SK-N-SH (cell line): Measurements from ENCODE around the gene CYP2A13. TPM values are rescaled to one million over a fixed set of nuclear protein-coding genes. Genes with fewer than 3 reads are reported as not detected.
"Not testable (repeated sequence)": the region's sequence is repeated elsewhere in the genome, so short reads cannot be mapped to it uniquely, and the experiment has no call there.

Experiments used
- CTCF ChIA-PET: fragments of 300-600, 350-600 bp; formaldehyde crosslinking; extraction: SDS; loops from one replicate; lab custom pipeline; 2021; lab: Yijun Ruan, JAX
- POLR2A ChIA-PET: fragments of 350-600 bp; sonication (Branson Sonifier 250); formaldehyde crosslinking; extraction: SDS; loops from one replicate; lab custom pipeline; 2020; ENCODE audit warnings: antibody characterized with exemption, inconsistent platforms; lab: Yijun Ruan, JAX
- DNase-seq: peaks from one replicate; pipeline ENCODE4 v3.0.0; 2012
- H2AFZ ChIP-seq: fragments of 200-600 bp; sonication (generic); 2 replicates; pipeline ENCODE4 v1.8.1; 2016; ENCODE audit warnings: antibody characterized with exemption, mild to moderate bottlenecking, low read depth
- H3F3A ChIP-seq: fragments of 200-600 bp; sonication (generic); replicated peaks from 2 replicates; pipeline ENCODE3; 2016; ENCODE audit warnings: antibody characterized with exemption, mild to moderate bottlenecking; ENCODE audit not compliant: insufficient read depth
- H3K27ac ChIP-seq, 2 experiments: fragments of 200-500 bp in 1 of 2; fragments of 200-600 bp in 1 of 2; sonication (Bioruptor generic) in 1 of 2; sonication (generic), shearing (Covaris generic) in 1 of 2; 2 replicates each; pipeline versions ENCODE4 v1.5.1 to v1.6.1; 2014 to 2016; ENCODE audit warnings: low read depth in 2 of 2, inconsistent platforms in 1 of 2, low read length in 1 of 2, mild to moderate bottlenecking in 1 of 2, mixed read lengths in 1 of 2
- H3K27me3 ChIP-seq: fragments of 200-600 bp; sonication (generic), shearing (Covaris generic); 2 replicates; pipeline ENCODE4 v1.6.1; 2016; ENCODE audit warnings: mixed run types; ENCODE audit not compliant: insufficient read depth
- H3K36me3 ChIP-seq, 2 experiments: fragments of 200-500 bp in 1 of 2; fragments of 200-600 bp in 1 of 2; sonication (Bioruptor generic) in 1 of 2; sonication (generic) in 1 of 2; replicated peaks in 1 of 2; 2 replicates each; pipeline versions ENCODE3 to v1.5.1; 2014 to 2016; ENCODE audit warnings: low read length in 1 of 2, mild to moderate bottlenecking in 1 of 2; ENCODE audit not compliant: insufficient read depth in 2 of 2, control insufficient read depth in 1 of 2
- H3K4me1 ChIP-seq, 2 experiments: fragments of 200-500 bp in 1 of 2; fragments of 200-600 bp in 1 of 2; sonication (Bioruptor generic) in 1 of 2; sonication (generic), shearing (Covaris generic) in 1 of 2; 2 replicates each; pipeline versions ENCODE4 v1.5.1 to v1.6.1; 2014 to 2016; ENCODE audit warnings: low read depth in 1 of 2, low read length in 1 of 2, mixed run types in 1 of 2; ENCODE audit not compliant: insufficient read depth in 2 of 2, control insufficient read depth in 1 of 2
- H3K4me2 ChIP-seq: fragments of 200-600 bp; sonication (generic), shearing (Covaris generic); 2 replicates; pipeline ENCODE4 v1.6.1; 2017; ENCODE audit warnings: mixed run types
- H3K4me3 ChIP-seq, 2 experiments: fragments of 200-500 bp in 1 of 2; fragments of 200-600 bp in 1 of 2; sonication (Bioruptor generic) in 1 of 2; sonication (generic), shearing (Covaris generic) in 1 of 2; 2 replicates each; pipeline versions ENCODE4 v1.5.1 to v1.8.1; 2014 to 2016; ENCODE audit warnings: low read depth in 2 of 2, inconsistent platforms in 1 of 2, low read length in 1 of 2, mild to moderate bottlenecking in 1 of 2, mixed read lengths in 1 of 2, moderate library complexity in 1 of 2
- H3K79me2 ChIP-seq: fragments of 200-600 bp; sonication (generic); 2 replicates; pipeline ENCODE4 v1.8.1; 2017; ENCODE audit warnings: mild to moderate bottlenecking; ENCODE audit not compliant: insufficient read depth
- H3K9ac ChIP-seq: fragments of 200-600 bp; sonication (generic); 2 replicates; pipeline ENCODE4 v1.6.1; 2017; ENCODE audit warnings: mixed run types
- H3K9me2 ChIP-seq: fragments of 200-600 bp; sonication (generic); 2 replicates; pipeline ENCODE4 v1.6.1; 2017; ENCODE audit warnings: mixed run types
- H3K9me3 ChIP-seq: fragments of 200-600 bp; sonication (generic); 2 replicates; pipeline ENCODE4 v1.6.1; 2017; ENCODE audit warnings: mixed run types, mild to moderate bottlenecking, moderate library complexity
- H4K20me1 ChIP-seq: fragments of 200-600 bp; sonication (generic); 2 replicates; pipeline ENCODE4 v1.6.1; 2017; ENCODE audit warnings: mild to moderate bottlenecking, mixed run types; ENCODE audit not compliant: insufficient read depth
- EP300 ChIP-seq, 2 experiments: IDR thresholded peaks; 2 replicates each; pipeline versions ENCODE4 v1.4.0 to v1.6.1; 2012; ENCODE audit warnings: borderline replicate concordance in 1 of 2, low read depth in 1 of 2, low read length in 1 of 2
- EZH2phosphoT487 ChIP-seq: fragments of 200-600 bp; sonication (generic); IDR thresholded peaks from 2 replicates; pipeline ENCODE4 v1.6.1; 2017; ENCODE audit warnings: low read depth, mixed run types, mild to moderate bottlenecking, antibody characterized with exemption, moderate library complexity, borderline replicate concordance
- FOSL2 ChIP-seq: IDR thresholded peaks from 2 replicates; pipeline ENCODE4 v1.4.0; 2012; ENCODE audit warnings: low read depth, mild to moderate bottlenecking, moderate library complexity, borderline replicate concordance
- GATA2 ChIP-seq: sonication (generic); formaldehyde crosslinking; IDR thresholded peaks from 2 replicates; pipeline ENCODE4 v1.5.0; 2020; ENCODE audit warnings: mild to moderate bottlenecking, missing genetic modification reagents
- IRF3 ChIP-seq: fragments of 150-350 bp; IDR thresholded peaks from 2 replicates; pipeline ENCODE4 v1.6.1; 2016; ENCODE audit warnings: mild to moderate bottlenecking, low read depth, low read length
- MEF2A ChIP-seq: IDR thresholded peaks from 2 replicates; pipeline ENCODE4 v1.4.0; 2012; ENCODE audit warnings: low read depth, borderline replicate concordance
- NRF1 ChIP-seq: IDR thresholded peaks from 2 replicates; pipeline ENCODE4 v1.6.1; 2012; ENCODE audit warnings: low read depth, mild to moderate bottlenecking, low read length
- PBX3 ChIP-seq: IDR thresholded peaks from 2 replicates; pipeline ENCODE4; 2012
- POLR2AphosphoS5 ChIP-seq: IDR thresholded peaks from 2 replicates; pipeline ENCODE4 v1.6.1; 2012; ENCODE audit warnings: low read depth, low read length
- RCOR1 ChIP-seq: fragments of 150-350 bp; IDR thresholded peaks from 2 replicates; pipeline ENCODE4 v1.6.1; 2017; ENCODE audit warnings: antibody characterized with exemption, low read length
- REST ChIP-seq: IDR thresholded peaks from 2 replicates; pipeline ENCODE4 v1.6.1; 2012; ENCODE audit warnings: mild to moderate bottlenecking, low read depth, low read length, moderate library complexity
- RXRA ChIP-seq: IDR thresholded peaks from 2 replicates; pipeline ENCODE4 v1.4.0; 2012; ENCODE audit warnings: low read depth, mild to moderate bottlenecking, borderline replicate concordance
- SIN3A ChIP-seq: IDR thresholded peaks from 2 replicates; pipeline ENCODE4 v1.6.1; 2012; ENCODE audit warnings: low read depth, mild to moderate bottlenecking, low read length, moderate library complexity, borderline replicate concordance
- TAF1 ChIP-seq: IDR thresholded peaks from 2 replicates; pipeline ENCODE4 v1.6.1; 2012; ENCODE audit warnings: low read depth, mild to moderate bottlenecking, low read length, moderate library complexity, borderline replicate concordance
- TEAD4 ChIP-seq: IDR thresholded peaks from 2 replicates; pipeline ENCODE4 v1.4.0; 2012; ENCODE audit warnings: mild to moderate bottlenecking, borderline replicate concordance; ENCODE audit not compliant: insufficient read depth
- USF1 ChIP-seq: IDR thresholded peaks from 2 replicates; pipeline ENCODE4 v1.4.0; 2012; ENCODE audit warnings: low read depth, borderline replicate concordance
- YY1 ChIP-seq: IDR thresholded peaks from 2 replicates; pipeline ENCODE4 v1.4.0; 2012; ENCODE audit warnings: low read depth, mild to moderate bottlenecking
- whole genome bisulfite sequencing: methylation state at CpG from one replicate; pipeline ENCODE4 v1.1.6; 2017; ENCODE audit warnings: low lambda C conversion rate; 5-methylcytosine and 5-hydroxymethylcytosine counted together
- polyA plus RNA-seq, 3 experiments: library from polyadenylated mRNA; depleted of rRNA; stranded (reverse); fragments of >200 nt; gene quantifications; 2 replicates each; pipeline ENCODE4 v1.2.3, GENCODE V29; 2012
- TF ChIP-seq, protein P1 (sequence below): IDR thresholded peaks from 2 replicates; pipeline ENCODE4 v1.4.0; 2012; ENCODE audit warnings: low read depth, borderline replicate concordance
- TF ChIP-seq, protein P2 (sequence below): IDR thresholded peaks from 2 replicates; pipeline ENCODE4 v1.4.0; 2012; ENCODE audit warnings: low read depth

The CYP2A13 gene
- polyA plus RNA-seq, 1 of the 3 experiments (the other 2 are of a cell fraction) = not detected

DNA sequence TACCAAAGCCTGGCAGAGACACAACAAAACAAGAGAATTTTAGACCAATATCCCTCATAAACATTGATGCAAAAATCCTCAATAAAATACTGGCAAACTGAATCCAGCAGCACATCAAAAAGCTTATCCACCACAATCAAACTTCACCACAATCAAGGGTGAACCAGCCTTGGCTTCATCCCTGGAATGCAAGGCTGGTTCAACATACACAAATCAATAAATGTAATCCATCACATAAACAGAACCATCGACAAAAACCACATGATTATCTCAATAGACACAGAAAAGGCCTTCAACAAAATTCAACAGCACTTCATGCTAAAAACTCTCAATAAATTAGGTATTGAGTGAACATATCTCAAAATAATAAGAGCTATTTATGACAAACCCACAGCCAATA is 14.0 kb downstream of the CYP2A13 start:
- H3K36me3 ChIP-seq, H3K79me2 ChIP-seq, H3K4me2 ChIP-seq, DNase-seq, POLR2A ChIA-PET, CTCF ChIA-PET, H3F3A ChIP-seq, H3K4me3 ChIP-seq, H3K4me1 ChIP-seq, H2AFZ ChIP-seq, H3K9me2 ChIP-seq, H4K20me1 ChIP-seq, H3K27ac ChIP-seq, H3K9me3 ChIP-seq, H3K9ac ChIP-seq, H3K27me3 ChIP-seq: not testable (repeated sequence)
- 9% methylated on average over 1 of the region's 1 CpG for WGBS

- H3K4me3 ChIP-seq = no peak overlapping the region
- H3K4me1 ChIP-seq = no peaks in the 10 kb centered on the region
- no peak overlapping the region for H3K9ac ChIP-seq
- H3K9me3 ChIP-seq = no peaks in the 10 kb centered on the region
- H2AFZ ChIP-seq = no peak overlapping the region
- H3K27me3 ChIP-seq = peaks cover 15% of the 10 kb centered on the region; the same call in 1 of the 2 replicates
- ChIA-PET POLR2A (no interaction called here), CTCF (no interaction called here)
- no peaks in the 10 kb centered on the region for H4K20me1 ChIP-seq
- H3K27ac ChIP-seq = no peak overlapping the region
- H3K79me2 ChIP-seq = no peaks in the 10 kb centered on the region
- no peaks in the 10 kb centered on the region for H3K9me2 ChIP-seq
- no peaks in the 10 kb centered on the region for H3F3A ChIP-seq
- DNase-seq = no peak
- H3K36me3 ChIP-seq = no peaks in the 10 kb centered on the region
- WGBS = 2% methylated on average over 3 of the region's 3 CpGs
- H3K4me2 ChIP-seq = no peak overlapping the region
- TF ChIP-seq TEAD4 = no peak
- no peak for TF ChIP-seq SIN3A
- no peak for TF ChIP-seq RXRA
- TF ChIP-seq MEF2A = no peak
- TF ChIP-seq IRF3 = no peak
- TF ChIP-seq POLR2AphosphoS5 = no peak
- TF ChIP-seq USF1 = no peak
- TF ChIP-seq RCOR1 = no peak
- TF ChIP-seq, protein P1, sequence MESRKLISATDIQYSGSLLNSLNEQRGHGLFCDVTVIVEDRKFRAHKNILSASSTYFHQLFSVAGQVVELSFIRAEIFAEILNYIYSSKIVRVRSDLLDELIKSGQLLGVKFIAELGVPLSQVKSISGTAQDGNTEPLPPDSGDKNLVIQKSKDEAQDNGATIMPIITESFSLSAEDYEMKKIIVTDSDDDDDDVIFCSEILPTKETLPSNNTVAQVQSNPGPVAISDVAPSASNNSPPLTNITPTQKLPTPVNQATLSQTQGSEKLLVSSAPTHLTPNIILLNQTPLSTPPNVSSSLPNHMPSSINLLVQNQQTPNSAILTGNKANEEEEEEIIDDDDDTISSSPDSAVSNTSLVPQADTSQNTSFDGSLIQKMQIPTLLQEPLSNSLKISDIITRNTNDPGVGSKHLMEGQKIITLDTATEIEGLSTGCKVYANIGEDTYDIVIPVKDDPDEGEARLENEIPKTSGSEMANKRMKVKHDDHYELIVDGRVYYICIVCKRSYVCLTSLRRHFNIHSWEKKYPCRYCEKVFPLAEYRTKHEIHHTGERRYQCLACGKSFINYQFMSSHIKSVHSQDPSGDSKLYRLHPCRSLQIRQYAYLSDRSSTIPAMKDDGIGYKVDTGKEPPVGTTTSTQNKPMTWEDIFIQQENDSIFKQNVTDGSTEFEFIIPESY = no peak
- TF ChIP-seq GATA2 (CRISPR knock-in tag) = no peak
- no peak for TF ChIP-seq FOSL2
- TF ChIP-seq, protein P2, sequence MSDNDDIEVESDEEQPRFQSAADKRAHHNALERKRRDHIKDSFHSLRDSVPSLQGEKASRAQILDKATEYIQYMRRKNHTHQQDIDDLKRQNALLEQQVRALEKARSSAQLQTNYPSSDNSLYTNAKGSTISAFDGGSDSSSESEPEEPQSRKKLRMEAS = no peak
- TF ChIP-seq YY1 = no peak
- no peak for TF ChIP-seq TAF1
- no peak for TF ChIP-seq PBX3
- TF ChIP-seq EZH2phosphoT487 = no peak
- no peak for TF ChIP-seq EP300 (IDR thresholded peaks at IDR 0.05; ENCODE audit: borderline replicate concordance in 1 of 2, low read depth in 1 of 2, low read length in 1 of 2)
- no peak for TF ChIP-seq NRF1
- TF ChIP-seq REST = no peak
These were observed 17.9 kb downstream of the CYP2A13 start for GRCh38 chr19:41106177-41106576.
